SKM-1 treated with dmso at 0.1 percent for 144 hours (cell line): Measurements from ENCODE around the gene MANSC1.
A peak's percentile ranks its signal among the peaks of the same experiment; 100 is the strongest.

Experiments used
- DNase-seq: peaks from one replicate; lab custom pipeline; 2025; ENCODE audit not compliant: unreplicated experiment; lab: John Stamatoyannopoulos, UW

The MANSC1 gene

GRCh38 chr12:12349711-12350665 lies at the start of gene MANSC1:
Gene MANSC1, minus strand, starts transcription at chr12:12350242. Its CDS starts 6,928 bp downstream, at chr12:12343314.
- peak; percentile 23 for DNase-seq

- DNase-seq = no peak
Observed at GRCh38 chr12:12399161-12399560, 49.1 kb upstream of the MANSC1 start.

DNA sequence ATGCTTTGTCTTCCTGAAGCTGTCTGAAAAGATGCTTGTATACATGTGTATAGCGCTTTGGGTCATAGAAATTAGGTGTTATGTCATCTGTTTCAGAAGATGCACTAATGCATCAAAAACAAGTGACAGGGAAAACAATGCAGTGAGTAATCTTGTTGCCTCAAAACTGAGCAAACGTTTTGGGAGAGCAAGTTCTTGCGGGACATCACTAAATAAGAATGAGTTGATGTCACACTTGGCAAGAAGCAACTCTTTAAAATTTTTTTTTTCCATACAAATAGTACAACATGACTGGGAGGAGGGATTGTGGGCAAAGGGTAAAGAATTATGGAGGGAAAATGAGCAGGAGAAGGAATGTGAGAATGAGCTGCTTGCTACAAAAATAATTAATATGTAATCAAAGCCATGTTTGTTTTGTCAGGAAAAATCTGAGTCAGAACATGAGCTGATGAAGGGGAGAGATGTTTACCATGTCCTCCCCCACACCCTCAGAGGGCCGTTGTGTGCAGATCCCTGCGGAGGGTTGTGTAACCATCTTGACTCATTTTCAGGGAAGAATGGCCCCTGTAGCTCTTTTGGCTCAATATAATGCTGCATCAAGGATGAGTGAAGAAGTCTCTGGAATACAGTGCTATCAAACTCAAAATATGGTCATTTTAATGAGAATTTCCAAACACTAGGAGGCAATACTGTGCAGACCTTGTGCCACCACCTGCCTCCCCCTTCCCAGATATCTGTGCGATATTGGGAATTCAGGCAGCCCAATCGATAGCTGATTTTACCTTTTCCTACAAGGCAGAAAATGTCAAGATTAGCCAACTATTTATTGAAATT lies 48.2 kb upstream of the MANSC1 start:
- DNase-seq = no peak

GRCh38 chr12:12397184-12397583 lies 47.1 kb upstream of the MANSC1 start:
- no peak for DNase-seq

- DNase-seq = no peak
Observed at GRCh38 chr12:12396694-12397093, 46.7 kb upstream of the MANSC1 start.

GRCh38 chr12:12393171-12393570 lies 43.1 kb upstream of the MANSC1 start:
- no peak for DNase-seq

DNA sequence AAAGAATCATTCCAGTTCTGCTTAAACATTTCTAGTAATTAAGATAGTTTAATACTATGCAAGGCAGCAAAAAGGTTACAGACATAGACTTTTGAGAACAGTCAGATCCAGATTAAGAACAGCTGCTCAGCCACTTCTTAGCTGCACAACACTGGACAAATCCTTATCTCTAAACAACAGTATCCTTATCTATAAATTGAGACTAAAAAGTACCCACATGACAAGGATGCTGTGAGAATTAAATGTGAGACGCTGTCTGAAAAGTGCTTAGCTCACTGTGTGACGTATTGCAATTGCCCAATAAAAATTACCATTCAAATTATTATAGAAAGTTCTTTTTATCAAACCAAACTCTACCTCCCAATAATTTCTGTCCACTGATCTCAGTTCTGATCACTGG lies 42.4 kb upstream of the MANSC1 start:
- DNase-seq = no peak

DNA sequence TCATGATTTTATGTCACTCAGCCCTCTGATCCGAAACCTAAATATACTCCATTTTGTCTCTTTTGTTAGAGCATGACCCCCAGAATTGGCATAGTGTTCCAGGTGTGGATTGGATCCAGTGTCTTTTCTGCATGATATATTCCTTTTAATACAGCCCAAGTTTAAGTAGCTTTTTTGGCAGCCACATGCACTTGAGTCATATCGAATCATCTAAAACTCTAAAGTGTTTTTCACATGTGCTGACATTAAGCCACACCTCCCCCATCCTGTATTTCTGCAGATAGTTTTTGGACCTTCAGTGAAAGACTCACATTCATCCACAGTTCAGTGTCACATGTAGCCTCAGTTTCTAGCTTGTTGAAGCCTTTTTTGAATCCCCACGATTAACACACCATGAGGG lies 37.5 kb upstream of the MANSC1 start:
- DNase-seq = no peak

DNA sequence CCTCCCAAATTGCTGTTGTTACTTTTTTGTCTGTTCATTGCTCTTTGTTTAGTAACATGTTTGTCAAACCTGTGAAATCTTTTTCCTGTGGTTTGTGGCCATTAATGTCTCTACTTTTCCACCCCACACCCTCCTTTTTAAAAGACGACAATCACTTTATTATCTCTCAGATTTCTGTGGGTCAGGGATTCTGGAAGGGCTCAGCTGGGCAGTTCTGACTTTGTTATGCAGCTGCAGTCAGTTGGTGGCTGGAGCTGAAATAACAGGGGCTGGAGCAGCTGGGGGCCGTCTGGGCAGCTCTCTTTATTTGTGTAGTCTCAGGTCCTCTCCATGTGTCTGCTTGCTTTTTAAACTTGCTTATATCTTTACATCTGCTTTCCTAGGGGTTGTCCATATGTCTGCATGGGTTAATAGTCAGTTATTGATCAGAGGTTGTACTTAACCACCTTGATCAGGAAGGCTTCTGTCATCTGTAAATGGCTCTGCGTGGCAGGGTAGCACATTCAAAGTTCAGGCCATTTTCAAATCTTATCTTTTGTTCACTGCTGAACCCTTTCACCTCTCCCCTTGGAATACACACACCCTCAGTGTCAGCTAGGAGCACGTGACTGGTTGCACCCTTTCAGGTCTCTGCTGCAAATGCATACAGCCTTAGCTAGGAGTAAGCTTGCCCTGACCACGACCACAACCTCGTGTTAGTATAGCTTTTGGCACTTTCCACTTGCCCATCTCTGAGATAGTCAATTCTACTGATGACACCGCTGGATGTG lies 34.7 kb upstream of the MANSC1 start:
- no peak for DNase-seq

DNA sequence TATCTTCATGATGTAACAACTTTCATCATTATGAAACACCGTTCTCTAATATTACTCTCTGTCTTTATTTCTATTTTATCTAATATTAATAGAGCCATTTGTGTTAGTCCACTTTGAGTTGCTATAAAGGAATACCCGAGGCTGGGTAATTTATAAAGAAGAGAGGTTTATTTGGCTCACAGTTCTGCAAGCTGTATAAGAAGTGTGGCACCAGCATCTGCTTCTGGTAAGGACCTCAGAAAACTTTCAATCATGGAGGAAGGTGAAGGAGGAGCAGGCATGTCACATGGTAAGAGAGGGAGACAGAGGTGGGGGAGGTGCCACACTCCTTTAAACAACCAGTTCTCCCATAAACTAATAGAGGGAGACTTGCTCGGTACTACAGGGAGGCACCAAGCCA lies 31.9 kb upstream of the MANSC1 start:
- DNase-seq = no peak

GRCh38 chr12:12380949-12381593 lies 31.0 kb upstream of the MANSC1 start:
- DNase-seq = no peak

GRCh38 chr12:12379831-12380730 lies 30.0 kb upstream of the MANSC1 start:
- no peak for DNase-seq

DNA sequence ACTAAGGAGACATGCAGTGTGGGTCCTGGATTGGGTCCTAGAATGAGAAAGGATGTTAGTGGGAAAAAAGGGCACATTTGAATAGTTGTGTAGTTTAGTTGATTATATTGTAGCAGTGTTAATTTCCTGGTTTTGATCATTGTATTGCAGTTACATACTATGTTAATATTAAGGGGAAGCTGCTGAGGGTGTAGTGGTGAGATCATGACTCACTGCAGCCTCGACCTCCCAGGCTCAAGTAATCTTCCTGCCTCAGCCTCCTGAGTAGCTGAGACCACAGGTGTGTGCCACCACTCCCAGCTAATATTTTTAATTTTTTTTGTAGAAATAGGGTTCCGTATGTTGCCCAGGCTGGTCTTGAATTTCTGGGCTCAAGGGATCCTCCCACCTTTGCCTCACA lies 28.6 kb upstream of the MANSC1 start:
- DNase-seq = no peak

DNA sequence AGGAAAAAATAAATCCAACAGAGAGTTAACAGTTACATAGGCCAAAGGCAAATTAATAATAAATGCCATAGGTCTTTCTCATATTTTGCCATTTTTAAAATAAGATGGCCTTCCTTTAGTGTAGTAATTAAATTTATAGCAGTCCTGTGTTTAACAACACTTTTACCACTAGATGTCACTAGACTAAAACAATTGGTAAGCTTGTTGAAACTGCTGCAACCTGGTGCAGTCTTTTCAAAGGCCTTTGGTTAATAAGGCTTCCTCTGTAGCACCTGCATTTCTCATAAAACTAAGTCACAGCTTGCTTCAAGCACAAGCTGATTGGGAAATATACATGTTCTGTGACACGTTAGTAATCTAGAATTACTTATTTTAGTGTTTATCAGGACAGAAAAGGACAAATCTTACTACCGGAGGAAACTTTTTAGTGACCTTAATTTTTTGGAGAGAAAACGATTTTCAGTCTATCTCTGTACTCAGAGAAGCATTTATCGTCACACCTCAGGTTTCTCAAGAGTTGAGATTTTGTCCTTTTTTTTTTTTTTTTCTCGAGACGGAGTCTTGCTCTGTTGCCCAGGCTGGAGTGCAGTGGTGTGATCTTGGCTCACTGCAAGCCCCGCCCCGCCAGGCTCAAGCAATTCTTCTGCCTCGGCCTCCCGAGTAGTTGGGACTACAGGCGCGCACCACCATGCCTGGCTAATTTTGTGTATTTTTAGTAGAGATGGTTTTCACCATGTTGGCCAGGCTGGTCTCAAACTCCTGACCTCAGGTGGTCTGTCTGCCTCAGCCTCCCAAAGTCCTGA lies 26.8 kb upstream of the MANSC1 start:
- peak; percentile 58 for DNase-seq

DNA sequence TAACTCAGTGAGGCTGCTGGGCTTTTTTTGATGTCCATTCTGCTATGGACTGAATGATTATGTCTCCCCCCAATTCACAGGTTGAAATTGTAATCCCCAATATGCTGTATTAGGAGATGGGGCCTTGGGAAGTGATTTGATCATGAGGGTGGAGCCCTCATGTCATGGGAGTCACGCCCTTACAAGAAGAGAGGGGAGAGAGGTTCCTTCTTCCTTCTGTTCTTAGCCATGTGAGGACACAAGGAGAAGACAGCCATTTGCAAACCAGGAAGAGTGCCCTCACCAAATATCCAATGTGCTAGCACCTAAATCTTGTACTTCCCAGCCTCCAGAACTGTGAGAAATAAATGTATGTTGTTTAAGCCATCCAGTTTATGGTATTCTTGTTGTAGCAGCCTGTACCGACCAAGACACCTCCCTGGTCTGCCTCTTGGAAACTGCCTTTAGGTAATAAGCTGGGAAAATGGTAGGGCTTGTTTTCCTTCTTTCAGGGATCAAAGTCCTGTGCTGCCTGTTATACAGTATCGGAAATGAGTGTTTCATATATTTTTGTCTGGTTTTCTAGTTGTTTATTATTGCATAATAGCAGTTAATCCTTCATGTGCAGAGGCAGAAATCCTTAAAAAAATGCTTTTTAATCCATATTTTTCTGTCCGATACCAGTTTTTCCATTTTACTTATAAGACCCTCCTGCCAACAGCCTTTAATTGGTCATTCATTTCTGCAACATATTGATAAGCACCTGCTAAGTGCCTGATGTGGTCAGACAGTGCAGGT lies 23.1 kb upstream of the MANSC1 start:
- no peak for DNase-seq

GRCh38 chr12:12367482-12367998 lies 17.5 kb upstream of the MANSC1 start:
- no peak for DNase-seq

DNA sequence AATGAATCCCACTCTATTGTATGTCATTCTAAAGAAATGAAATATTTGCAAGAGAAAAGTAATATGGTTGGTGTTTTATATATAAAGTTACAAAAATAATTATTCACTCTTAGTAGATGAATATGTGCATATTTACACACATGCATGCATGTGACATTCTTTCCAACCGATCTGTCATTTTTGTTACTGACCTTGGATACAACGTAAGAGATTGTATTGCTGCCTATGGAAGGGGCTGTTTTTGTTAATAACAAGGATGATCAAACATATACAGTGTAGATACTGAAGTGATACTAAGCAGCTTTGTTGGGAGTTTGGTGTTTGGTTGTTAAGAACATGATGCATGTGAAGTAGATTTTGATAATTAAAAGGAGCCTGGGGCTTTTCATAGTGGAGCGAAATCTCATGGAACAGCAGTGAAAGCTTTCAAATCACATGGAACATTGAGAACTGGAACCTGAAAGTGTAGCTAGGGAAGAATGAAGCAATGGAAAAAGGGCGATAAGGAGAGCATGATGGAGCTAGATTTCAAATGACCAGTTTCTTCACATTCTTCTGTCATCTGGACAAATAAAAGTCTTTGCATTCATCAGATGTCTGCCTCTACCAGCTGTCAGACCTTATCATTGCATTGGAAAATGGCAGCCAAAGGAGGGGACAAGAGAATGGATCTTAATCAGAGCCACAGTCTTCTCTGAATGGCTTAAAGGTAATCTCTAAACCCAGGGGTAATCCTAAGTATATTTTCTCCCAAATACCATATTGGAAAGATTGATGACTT lies 16.8 kb upstream of the MANSC1 start:
- DNase-seq = no peak
